NCI-H2227 treated with DMSO at 0.1 percent for 48 hours (cell line): ENCODE measurements around the gene AKT3.
"Not testable (repeated sequence)": the region's sequence is repeated elsewhere in the genome, so short reads cannot be mapped to it uniquely, and the experiment has no call there.

Experiments used
- DNase-seq: peaks from one replicate; lab custom pipeline; 2025; lab: John Stamatoyannopoulos, UW

AKT3 gene

DNA sequence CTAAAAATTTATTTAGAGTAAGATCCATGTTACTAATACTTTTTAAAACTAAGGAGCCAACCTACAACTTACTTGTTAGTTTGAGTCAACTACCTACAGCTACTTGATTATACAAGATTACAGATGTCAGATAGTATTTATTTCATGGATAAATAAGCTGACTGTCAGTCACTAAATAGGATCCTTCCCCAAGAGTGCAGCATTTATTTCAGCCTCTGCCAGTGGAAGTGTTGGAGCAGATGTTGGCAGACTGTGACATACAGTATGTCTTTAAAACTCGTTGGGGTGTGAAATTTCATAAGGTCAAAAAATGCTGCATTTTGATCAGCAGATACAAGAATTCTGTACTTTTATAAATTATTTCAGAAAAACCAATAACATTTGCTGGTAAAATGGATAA lies 156.2 kb downstream of the AKT3 start:
- DNase-seq: no peak

DNA sequence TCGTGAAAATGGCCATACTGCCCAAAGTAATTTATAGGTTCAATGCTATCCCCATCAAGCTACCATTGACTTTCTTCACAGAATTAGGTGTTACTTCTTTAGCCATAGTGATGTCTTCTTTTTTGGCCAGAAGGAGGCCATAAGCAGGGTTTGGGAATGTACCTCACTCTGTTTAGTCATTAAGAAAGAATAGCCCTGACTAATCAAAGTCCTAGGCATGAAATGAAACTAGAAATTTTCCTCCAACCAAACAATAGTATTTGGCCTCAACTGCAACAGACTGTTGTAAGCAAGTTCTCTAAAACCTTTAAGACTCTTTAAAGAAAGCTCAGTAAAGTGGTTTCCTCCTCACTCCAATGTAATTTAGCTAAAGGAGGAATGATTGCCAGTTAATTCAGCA lies 163.9 kb downstream of the AKT3 start:
- no peak for DNase-seq

DNA sequence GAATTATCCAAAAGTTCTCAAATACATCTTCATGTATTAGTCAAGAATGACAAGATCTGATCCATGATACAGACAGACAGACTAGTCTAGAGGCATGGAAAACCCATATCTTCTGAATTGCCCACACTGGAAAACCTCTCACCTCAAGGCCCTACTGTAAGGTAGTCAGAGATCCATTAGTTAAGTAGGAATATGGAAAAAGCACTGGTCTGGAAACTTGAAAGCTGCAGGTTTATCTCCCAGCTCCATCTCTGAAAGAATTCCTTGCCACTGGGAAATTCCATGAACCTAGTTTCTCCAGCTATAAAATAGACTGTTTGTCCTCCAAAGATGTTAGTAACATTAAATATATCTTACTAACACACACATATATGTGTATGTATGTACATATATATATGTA lies 169.2 kb downstream of the AKT3 start:
- no peak for DNase-seq

DNA sequence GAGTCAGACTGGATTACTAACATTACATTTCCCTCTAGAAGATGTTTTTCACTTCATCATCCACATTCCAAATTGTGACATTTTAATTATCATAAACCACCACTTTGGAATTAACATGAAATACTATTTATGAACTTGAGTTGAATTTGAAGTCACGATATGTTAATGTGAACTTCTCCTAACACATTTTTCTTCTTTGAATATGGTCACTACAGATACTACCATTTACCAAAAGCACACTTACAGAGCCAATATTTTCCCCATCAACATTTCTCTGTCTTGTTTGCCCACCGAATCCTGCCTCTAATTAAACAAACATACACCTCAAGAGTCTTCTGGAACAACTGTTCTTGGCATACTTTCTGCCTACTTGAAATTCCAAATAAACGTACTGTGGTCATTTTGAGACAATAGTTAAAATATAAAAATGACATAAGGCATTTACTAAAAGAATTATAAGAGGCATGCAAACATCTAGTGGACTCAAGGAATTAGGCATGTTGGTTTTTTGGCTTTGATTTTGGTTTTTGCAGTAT lies 177.4 kb downstream of the AKT3 start:
- DNase-seq: no peak

DNA sequence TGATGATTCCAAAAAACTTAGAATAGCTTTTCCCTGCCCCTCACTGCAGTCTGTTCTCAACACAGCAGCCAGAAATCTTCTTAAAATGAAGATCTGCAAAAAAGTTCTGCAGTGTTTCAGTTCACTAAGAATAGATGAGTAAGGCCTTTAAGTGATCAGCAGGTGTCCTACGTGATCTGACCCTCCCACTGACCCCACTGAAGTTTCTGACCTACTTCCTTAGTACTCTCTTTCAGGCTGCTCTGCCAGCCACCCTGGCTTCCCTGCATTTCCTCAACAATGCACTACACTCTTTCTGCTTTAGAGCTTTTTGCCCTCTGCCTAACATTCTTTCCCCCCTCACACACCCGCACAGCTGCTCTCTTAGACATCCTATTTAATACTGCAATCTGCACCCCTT lies 182.5 kb downstream of the AKT3 start:
- no peak for DNase-seq

DNA sequence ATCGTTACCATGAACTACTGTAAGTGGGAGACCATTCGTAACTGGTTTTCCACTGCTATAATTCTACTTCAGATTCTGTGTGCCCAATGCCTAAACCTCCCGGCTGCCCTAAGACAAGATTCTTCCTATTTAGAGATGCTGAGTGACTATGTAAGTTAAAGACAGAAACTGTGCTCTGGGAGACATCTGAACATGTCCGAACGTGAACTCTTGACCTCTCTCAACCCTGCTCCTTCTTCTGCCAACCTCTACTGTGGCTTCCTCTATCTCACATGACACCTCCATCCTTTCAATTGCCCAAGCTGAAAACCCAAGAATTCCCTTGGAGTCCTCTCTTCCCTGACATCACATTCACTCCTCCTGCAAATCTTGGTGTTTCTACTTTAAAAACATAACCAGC lies 182.9 kb downstream of the AKT3 start:
- DNase-seq: no peak

DNA sequence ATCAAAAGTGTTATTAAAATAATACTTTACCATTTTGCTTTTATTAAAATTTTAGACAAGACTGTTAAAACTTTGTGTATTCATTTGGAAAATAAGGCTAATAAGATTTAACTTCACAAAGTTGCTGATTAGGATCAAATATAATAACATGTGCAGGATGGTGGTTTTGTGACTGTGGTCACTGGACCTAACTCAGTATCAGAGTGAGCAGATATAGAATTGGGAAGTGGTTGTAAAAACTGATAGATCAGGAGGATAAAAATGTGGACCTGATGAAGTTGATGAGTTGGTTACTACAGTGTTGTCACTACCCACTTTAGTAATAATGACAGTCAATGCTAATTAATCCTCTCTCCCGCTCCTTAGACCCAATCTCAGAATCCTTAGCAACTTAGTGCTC lies 186.4 kb downstream of the AKT3 start:
- no peak for DNase-seq

DNA sequence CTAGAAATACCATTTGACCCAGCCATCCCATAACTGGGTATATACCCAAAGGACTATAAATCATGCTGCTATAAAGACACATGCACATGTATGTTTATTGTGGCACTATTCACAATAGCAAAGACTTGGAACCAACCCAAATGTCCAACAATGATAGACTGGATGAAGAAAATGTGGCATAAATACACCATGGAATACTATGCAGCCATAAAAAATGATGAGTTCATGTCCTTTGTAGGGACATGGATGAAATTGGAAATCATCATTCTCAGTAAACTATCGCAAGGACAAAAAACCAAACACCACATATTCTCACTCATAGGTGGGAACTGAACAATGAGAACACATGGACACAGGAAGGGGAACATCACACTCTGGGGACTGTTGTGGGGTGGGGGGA lies 187.9 kb downstream of the AKT3 start:
- not testable (repeated sequence) for DNase-seq

DNA sequence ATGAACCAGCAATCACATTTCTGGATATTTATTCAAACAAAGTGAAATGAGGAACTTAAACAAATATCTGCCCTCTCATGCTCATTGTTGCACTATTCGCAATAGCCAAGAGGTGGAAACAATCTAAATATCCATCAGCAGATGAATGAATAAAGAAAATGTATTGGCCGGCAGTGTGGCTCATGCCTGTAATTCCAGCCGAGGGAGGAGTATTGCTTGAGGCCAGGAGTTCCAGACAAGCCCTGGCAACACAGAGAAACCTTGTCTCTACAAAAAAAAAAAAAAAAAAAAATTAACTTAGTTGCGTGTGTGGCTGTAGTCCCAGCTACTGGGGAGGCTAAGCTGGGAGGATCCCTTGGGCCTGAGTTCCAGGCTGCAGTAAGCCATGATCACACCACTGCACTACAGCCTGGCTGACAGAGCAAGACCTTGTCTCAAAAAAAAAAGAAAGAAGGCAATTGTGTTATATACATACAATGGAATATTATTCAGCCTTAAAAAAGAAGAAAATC lies 191.4 kb downstream of the AKT3 start:
- DNase-seq: no peak

DNA sequence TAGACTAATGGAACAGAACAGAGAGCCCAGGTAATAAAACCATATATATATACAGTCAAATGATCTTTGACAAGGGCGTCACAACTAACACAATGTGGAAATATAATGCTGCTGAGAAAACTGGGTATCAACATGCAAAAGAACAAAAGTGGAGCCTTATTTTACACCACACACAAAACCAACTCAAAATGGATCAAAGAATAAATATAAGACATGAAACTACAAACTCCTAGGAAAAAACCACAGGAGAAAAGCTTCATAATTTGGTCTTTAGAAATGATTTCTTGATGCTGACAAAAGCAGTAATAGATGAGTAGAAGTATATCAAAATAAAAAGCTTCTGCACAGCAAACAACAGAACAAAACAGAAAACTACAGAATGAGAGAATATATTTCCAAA lies 192.2 kb downstream of the AKT3 start:
- DNase-seq: no peak

DNA sequence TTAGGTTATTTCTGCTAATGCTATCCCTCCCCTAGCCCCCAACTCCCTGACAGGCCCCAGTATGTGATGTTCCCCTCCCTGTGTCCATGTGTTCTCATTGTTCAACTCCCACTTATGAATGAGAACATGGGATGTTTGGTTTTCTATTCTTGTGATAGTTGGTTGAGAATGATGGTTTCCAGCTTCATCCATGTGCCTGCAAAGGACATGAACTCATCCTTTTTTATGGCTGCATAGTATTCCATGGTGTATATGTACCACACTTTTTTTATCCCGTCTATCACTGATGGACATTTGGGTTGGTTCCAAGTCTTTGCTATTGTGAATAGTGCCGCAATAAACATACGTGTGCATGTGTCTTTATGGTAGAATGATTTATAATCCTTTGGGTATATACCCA lies 200.5 kb downstream of the AKT3 start:
- not testable (repeated sequence) for DNase-seq

DNA sequence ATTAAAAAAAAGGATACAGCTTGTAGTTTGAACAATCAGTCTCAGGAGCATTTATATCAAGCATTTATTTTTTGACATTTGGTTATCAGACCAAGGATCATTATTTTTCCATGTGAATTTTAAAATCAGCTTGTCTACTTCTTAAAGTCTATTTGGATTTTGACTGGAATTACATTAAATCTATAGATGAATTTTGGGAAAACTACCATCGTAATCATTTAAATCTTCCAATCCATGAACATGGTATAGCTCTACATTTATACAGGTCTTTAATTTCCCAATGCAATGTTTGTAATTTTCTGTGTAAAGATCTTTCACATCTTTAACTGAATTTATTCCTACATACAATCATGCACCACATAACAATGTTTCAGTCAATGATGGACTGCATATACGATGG lies 203.2 kb downstream of the AKT3 start:
- no peak for DNase-seq

DNA sequence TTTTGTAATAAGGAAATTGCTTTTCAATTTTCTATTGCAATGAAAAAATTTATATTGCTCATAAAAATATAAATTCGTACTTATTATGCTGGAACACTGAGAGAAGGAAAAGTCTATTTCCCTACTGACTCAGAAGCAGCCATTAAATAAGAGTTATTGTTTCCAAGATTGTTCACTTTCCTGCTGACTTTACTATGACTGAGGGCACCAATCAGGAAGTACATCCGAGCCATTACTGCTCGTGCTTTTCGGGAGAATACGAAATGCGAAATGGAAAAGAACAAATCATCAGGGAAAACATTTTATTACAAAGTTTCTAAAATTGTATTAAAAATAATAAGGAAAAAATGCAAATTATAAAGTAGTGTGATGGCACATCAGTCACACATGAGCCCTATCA lies 204.8 kb downstream of the AKT3 start:
- no peak for DNase-seq

DNA sequence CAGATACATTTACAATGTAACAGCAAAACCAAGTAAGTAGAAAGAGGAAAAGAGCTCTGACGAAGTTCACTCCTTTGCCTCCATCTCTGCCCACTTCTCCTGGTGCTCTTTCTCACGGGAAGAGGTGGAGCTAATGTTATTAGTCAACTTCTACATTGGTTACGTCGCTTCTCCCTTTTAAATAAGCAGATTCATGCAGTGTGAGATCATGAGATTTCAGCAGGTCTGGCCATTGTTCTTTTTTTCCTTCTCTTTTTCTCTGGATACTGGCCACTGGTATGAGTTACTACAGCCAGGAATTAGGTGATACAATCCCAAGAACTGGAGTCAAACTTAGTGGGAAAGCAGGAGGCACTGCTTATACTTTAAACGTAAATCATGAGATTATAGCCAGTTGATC lies 207.1 kb downstream of the AKT3 start:
- DNase-seq: no peak

DNA sequence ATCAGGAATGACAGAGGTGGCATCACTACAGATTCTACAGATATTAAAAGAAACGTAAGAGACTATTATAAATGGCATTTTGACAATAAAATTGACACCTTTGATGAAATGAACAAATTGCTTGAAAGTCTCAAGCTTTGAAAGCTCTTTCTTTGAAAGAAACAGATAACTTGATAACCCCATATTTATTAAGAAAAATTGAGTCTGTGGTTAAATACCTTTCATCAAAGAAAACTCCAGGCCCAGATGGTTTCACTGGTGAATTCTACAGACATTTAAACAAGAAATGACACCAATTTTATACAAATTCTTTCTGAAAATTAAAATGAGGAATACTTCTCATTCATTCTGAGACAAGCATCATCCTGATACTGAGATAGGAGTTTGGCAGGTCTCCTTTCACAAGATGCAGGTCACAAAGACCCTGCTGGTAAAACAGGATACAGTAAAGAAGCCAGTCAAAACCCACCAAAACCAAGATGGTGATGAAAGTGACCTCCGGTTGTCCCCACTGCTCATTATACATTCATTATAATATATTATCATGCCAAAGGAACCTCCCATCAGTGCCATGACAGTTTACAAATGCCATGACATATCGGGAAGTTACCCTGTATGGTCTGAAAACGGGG lies 210.9 kb downstream of the AKT3 start:
- DNase-seq: no peak

DNA sequence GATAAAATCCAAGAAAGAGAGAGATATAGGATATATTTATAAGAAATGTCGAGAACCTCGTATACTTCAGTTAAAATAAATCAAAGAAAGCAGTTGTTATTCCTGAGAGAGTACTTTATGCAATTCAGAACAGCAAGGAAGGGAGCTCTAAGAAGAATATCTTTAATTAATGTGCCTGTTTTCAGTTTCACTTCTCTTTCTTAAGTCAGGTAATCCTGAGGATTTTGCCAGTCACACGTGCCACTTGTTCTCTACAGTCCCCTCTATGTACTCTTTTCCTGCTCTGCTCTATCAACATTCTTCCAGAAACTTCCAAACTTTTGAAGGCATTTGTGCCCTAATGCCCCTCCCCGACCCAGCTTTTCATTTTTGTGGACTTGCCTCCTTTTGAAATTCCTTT lies 211.9 kb downstream of the AKT3 start:
- DNase-seq: no peak

DNA sequence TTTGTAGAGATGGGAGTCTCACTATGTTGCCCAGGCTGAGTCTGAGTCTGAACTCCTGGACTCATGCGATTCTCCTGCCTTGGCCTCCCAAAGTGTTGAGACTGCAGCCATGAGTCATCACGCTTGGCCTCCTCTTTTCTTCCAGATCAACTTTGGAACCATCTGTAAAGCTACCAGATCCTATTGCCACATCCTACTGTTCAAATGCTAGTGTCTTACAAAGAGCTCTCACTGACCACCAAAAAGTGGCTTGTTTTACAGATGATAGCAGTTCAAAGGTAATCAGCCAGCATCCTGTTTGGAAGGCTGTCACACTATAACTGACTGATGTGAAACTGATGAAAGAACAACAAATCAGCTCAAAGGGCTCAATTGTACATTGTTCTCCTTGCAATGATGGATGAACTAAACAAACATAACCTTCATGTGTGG lies 221.6 kb downstream of the AKT3 start:
- no peak for DNase-seq

DNA sequence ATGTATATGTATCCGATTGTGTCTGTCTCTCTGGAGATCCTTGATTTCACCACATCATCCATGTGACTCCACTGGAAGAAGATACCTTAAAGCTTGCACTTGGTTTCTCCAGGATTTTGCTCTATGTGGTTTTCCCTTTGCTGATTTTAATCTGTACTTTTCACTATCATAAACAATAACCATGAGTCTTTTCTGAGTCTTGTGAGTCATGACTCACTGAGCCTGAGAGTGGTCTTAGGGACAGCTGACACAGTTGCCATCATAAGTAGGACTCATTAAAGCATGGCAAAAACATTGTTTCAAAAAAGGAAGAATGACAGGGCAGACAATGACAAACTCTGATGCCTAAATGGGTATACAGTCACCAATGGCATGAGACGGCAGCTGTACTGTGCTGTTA lies 226.2 kb downstream of the AKT3 start:
- DNase-seq: no peak

DNA sequence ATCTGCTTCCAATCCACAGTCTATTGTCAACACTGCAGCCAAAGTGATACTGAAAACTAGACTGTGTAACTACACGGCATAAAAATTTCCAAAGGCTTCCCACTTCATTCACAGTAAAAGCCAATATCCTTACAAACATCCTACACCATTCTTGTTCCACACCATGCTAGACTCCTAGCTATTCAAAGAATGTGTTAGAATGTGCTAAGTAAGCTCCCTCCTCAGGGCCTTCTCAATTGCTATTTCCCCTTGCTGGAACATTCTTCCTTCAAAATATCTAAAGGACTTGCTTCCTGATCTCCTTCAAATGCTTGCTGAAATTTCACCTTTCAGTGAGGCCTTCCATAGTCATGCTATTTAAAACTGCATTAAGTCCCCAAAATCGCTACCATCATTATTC lies 228.1 kb downstream of the AKT3 start:
- DNase-seq: no peak

DNA sequence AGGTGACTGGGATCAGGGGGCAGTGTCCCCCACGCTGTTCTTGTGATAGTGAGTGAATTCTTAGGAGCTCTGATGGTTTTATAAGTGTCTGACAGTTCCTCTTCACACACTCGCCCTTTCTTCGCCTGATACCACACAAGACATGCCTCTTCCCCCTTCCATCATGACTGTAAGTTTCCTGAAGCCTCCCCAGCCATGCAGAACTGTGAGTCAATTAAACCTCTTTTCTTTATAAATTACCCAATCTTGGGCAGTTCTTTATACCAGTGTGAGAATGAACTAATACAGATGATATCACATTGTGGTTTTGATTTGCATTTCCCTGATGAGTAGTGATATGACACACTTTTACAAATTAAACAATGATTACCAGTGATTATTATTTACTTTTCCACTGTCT lies 229.9 kb downstream of the AKT3 start:
- no peak for DNase-seq

DNA sequence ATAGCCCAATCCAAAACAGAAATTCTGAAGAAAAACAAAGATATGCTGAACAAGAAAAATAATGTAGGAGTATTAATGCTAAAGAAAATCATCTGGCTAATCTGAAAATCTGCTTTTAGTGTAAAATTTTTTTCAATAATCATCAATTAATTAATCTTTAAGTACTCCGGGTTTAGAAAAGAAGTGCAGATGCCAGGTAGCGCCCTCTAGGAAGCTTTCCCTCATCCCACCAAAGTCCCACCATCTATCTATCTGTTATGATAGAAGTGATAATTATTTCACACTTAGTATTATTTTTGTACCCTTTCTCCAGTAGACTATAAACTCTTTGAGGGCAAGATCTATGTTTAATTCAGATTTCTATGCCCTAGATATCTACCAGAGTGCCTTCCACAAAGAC lies 240.3 kb downstream of the AKT3 start:
- no peak for DNase-seq

DNA sequence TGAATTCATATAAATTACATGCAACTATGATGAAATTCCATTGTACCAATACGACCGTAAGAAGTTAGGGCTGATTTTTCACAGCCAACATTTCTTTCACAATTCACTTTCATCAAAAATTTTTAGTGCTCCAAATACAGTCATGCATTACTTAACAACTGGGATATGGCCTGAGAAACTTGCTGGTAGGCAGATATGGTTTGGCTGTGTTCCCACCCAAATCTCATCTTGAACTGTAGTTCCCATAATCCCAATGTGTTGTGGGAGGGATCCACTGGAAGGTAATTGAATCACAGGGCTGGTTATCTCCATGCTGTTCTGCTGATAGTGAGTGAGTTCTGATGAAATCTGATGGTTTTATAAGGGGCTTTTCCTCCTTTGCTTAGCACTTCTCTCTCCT lies 244.4 kb downstream of the AKT3 start:
- DNase-seq: no peak

DNA sequence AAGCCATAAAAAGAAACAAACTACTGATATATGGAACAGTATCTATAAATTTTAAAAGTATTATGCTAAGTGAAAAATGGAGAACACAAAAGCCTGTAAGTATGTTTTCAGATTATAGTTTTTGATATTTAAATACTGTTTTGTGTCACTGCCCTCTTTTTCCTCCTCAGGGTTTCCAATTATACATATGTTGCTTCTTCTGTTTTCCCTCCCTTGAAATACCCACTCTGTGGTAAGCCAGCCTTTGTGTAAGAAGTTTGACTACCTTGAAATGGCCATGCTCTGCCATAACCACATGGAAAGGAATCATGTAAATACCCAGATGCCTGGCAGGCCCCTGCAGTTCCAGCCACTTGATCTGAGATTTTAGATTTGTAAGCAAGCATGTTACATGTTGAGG lies 248.3 kb downstream of the AKT3 start:
- DNase-seq: no peak

DNA sequence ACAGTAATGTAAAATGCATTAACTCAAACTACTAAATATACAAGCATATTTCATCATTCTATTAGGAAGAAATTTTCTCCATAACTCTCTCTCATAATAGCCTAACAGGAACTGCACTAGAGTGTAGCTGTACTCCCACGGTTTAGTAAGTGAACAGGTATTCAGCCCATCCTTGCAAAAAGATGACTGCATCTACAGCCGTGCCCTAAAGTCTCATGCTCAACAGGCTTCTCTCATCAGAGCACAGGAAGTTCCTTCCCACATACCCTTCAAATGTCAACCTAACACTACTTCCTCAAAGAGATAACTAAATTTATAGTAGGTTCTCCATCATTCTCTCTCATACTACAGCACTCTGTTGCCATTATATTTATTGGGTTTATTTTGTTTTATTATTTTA lies 251.6 kb downstream of the AKT3 start:
- DNase-seq: no peak
